H7 (cell line): ENCODE results near the gene PALS2. TPM values are rescaled to one million over a fixed set of nuclear protein-coding genes. Genes with fewer than 3 reads are reported as not detected.

Experiments
- DNase-seq: peaks from one replicate; pipeline ENCODE4 v3.0.0; 2012
- H3K27me3 ChIP-seq: 2 replicates; pipeline ENCODE4 v1.6.0; 2011; ENCODE audit warnings: mild to moderate bottlenecking, low read length; ENCODE audit not compliant: control insufficient read depth, insufficient read depth
- H3K36me3 ChIP-seq: replicated peaks from 2 replicates; pipeline ENCODE4 v1.5.1; 2011; ENCODE audit warnings: low read length; ENCODE audit not compliant: control insufficient read depth, insufficient read depth
- H3K4me3 ChIP-seq: 2 replicates; pipeline ENCODE4 v1.5.1; 2011; ENCODE audit warnings: low read depth, mild to moderate bottlenecking, control low read depth, low read length, moderate library complexity; ENCODE audit not compliant: insufficient read depth
- total RNA-seq: library from RNA; depleted of rRNA; stranded (reverse); fragments of >200 nt; shearing (Covaris generic); gene quantifications from 2 replicates; pipeline ENCODE4 v1.2.3, GENCODE V29; 2014

The PALS2 gene
- total RNA-seq, 1 experiment from 2014 or later, result 25.3 TPM

- Histone ChIP-seq H3K36me3 (no peaks in the 10 kb centered on the region), H3K27me3 (no peaks in the 10 kb centered on the region)
Observed at GRCh38 chr7:24573554-24574338, 494 bp downstream of the PALS2 start.

DNA sequence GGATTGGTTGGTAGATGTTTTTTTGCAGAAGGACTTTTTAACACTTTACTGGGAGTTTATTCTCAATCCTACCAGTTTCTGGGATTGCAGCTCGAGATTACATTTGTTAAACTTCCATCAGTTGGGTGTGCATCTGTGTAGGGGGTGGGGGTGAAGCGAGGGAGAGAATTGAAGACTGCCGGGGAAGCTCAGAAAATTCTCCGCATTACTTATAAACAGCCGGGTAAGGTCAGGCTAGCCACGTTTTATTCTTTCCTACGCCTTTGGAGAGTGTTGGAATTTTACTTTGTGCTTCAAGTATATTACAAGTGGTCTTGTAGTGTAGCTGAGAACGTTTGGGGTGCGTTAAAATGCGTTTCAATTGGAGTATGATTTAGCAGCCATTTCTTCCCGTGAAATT lies 1.1 kb downstream of the PALS2 start:
- DNase-seq, result peak; percentile 23
- Histone ChIP-seq H3K4me3 (peak overlapping the region; percentile 85), H3K36me3 (no peaks in the 10 kb centered on the region), H3K27me3 (no peaks in the 10 kb centered on the region)

More at GRCh38 chr7:24573554-24574338, 494 bp downstream of the PALS2 start:
- DNase-seq, result peak; percentile 78
- H3K4me3 ChIP-seq, result peak overlapping the region; percentile 85

- no peak for DNase-seq
- Histone ChIP-seq H3K27me3 (no peaks in the 10 kb centered on the region), H3K4me3 (peak overlapping the region; percentile 85), H3K36me3 (no peaks in the 10 kb centered on the region)
Observed at GRCh38 chr7:24574950-24575349, 1.7 kb downstream of the PALS2 start.

GRCh38 chr7:24576171-24577025 lies 3.1 kb downstream of the PALS2 start:
- no peaks in the 10 kb centered on the region for H3K27me3 ChIP-seq
- H3K4me3 ChIP-seq, result no peak overlapping the region
- DNase-seq, result peak; percentile 59
- no peaks in the 10 kb centered on the region for H3K36me3 ChIP-seq

DNA sequence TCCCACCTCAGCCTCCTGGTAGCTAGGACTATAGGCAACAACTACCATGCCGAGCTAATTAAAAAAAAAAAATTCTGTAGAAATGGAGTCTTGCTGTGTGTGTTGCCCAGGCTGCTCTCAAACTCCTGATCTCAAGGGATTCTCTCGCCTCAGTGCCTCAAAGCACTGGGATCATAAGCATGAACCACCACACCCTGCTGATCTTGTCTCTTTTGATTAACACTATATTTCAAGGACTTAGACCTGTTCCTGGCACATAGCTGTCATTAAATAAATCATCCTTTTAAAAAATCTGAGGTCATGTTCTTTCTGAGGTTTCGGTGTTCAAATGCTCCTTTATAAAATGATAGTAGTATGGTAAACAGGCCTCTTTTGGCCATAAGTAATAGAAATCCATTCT lies 4.8 kb downstream of the PALS2 start:
- no peak for DNase-seq
- H3K27me3 ChIP-seq, result no peaks in the 10 kb centered on the region
- no peaks in the 10 kb centered on the region for H3K36me3 ChIP-seq
- H3K4me3 ChIP-seq, result no peak overlapping the region

DNA sequence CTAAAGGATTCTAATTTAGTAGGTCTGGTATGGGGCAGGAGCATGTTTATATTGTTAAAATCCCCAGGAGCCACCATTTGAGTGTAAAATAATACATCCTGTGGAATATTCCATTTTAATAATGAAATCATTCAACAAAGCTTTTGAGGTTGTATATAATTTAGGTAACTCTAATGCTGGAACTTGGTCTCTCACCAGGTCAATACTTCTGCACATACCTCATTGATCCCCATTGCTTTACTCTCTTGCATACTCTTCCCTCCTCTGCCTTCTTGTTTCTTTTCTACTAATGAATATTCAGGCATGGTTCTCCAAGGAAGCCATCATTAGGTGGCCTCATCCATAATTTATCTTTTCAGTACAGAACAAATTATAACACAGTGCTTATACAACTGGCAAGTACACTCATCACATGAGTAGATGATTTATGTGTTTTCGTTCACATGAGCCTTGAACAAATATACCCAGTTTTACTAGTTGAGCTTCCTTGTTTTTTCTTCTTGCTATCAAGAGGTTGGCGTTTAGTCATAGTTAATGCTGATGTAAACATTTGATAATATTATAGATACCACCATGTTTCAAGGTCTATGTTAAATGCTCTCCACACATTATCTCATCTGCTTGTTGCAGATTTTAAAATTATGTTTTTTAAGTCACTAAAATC lies 7.2 kb downstream of the PALS2 start:
- DNase-seq, result no peak
- Histone ChIP-seq H3K36me3 (no peaks in the 10 kb centered on the region), H3K4me3 (no peak overlapping the region), H3K27me3 (no peaks in the 10 kb centered on the region)

- Histone ChIP-seq H3K36me3 (no peaks in the 10 kb centered on the region), H3K4me3 (no peak overlapping the region), H3K27me3 (no peaks in the 10 kb centered on the region)
- DNase-seq, result no peak
Observed at GRCh38 chr7:24582166-24582565, 8.9 kb downstream of the PALS2 start.

DNA sequence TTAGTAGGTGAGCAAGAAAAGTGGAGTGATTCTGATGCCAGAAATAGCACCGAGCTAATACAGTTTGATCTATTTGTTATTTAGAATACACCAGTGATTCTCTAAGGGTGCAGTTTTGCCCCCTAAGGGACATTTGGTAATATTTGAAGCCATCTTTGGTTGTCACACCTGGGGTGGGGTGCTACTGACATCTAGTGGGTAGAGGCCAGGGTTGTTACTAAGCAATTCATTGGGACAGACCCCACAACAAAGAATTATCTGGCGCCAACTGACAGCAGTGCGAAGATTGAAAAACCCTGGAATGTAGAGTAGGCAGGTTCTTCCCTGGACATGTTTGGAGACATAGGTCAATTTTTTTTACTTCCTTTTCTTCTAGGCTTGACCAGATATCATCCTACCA lies 14.6 kb downstream of the PALS2 start:
- no peak for DNase-seq
- H3K27me3 ChIP-seq, result no peaks in the 10 kb centered on the region

DNA sequence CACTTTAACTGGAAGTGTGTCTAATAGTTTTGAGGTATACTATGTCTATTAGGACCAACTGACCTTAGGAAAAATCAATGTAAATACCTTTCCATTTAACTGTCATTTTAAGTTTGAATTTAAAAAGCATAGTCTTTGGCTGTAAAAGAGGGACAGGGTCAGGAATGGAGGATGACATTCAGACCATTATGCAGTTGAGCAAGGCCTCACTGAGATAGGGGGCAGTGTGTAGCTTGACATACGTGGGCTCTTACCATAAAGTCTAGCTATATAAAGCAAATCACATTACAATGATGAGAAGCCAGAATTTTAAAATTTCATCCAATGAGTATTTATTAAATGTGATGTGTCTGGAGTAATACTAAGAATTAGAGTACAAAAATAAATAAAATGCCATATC lies 17.9 kb downstream of the PALS2 start:
- no peaks in the 10 kb centered on the region for H3K36me3 ChIP-seq
- H3K27me3 ChIP-seq, result no peaks in the 10 kb centered on the region
- H3K4me3 ChIP-seq, result no peak overlapping the region
- DNase-seq, result no peak

More for the DNA sequence above, 14.6 kb downstream of the PALS2 start:
- no peaks in the 10 kb centered on the region for H3K36me3 ChIP-seq
- H3K4me3 ChIP-seq, result no peak overlapping the region

DNA sequence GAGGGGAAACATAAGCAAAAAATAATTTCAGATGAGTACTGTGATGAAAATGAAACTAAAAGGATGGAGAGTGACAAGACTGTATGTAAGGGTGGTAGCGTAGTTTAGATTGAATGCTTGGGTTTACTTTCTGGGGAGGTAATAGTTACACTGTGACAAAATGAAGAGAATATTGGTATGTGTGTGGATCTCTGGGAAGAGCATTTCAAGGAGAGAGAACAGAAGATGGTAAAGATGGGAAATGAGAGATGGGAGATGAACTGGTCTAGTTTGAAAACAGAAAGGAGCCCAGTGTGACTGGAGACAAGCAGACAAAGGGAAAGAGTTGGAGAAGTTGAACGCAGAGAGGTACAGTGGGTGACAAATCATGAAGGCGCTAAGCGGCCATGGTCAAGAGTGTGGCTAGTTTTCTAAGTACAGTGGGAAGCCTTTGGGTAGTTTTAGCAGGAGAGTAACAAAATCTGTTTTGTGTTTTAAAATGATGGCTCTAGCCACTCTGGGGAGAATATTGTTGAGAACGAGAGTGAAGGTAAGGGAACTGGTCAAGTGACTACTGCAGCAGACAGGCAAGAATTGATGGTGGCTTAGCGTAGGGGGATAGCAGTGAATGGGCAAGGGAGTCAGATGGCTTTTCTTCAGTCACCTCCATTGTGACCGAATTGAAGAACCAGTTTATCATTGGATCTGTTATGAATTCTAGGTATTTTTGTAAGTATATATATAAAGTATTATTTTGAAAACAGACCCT lies 22.6 kb downstream of the PALS2 start:
- Histone ChIP-seq H3K27me3 (no peaks in the 10 kb centered on the region), H3K4me3 (no peak overlapping the region), H3K36me3 (no peaks in the 10 kb centered on the region)
- no peak for DNase-seq

- DNase-seq, result no peak
- no peak overlapping the region for H3K4me3 ChIP-seq
Observed at GRCh38 chr7:24597014-24597413, 23.8 kb downstream of the PALS2 start.

DNA sequence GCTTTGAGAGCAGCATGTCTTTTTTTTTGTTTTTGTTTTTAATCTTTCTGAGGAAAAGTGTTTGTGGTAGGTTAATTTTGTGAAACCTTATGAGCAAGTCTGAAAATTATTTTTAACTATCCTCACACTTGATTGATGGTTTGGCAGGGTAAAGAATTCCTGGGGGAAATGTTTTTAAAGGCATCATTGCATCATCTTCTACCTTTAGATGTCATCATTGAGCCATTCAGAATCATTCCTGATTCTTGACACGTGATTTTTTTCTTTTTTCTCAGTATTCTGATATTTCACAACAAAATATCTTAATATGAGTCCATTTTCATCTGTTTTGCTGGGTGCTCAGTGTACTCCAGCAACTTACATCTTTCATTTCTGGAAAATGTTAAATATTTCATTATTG lies 28.3 kb downstream of the PALS2 start:
- no peaks in the 10 kb centered on the region; the same call in 1 of the 2 replicates for H3K36me3 ChIP-seq
- no peak for DNase-seq
- no peak overlapping the region for H3K4me3 ChIP-seq
- no peaks in the 10 kb centered on the region for H3K27me3 ChIP-seq

More at GRCh38 chr7:24597014-24597413, 23.8 kb downstream of the PALS2 start:
- no peaks in the 10 kb centered on the region for H3K36me3 ChIP-seq
- no peaks in the 10 kb centered on the region for H3K27me3 ChIP-seq

DNA sequence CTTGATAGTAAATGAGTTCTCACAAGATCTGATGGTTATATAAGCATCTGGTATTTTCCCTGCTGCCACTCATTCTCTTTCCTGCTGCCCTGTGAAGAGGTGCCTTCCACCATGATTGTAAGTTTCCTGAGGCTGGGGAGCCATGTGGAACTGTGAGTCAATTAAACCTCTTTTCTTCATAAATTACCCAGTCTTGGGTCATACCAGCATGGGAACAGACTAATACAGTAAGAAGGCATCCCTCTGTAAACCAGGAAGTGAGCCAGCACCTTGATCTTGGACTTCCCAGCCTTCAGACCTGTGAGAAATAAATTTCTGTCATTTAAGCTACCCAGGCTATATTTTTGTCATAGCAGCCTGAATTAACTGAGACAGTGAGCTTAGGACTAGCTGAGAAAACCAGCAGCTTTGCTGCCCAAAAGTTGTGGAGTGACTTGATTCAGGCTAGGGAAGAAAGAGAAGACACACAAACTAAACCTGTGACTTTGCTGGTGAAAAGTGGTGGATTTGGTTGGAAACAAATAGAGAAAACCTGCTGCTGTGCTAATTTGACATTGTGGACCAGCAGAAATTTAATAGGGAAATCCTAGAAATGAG lies 29.7 kb downstream of the PALS2 start:
- H3K27me3 ChIP-seq, result no peaks in the 10 kb centered on the region
- no peak for DNase-seq
- no peaks in the 10 kb centered on the region; the same call in 1 of the 2 replicates for H3K36me3 ChIP-seq

GRCh38 chr7:24604630-24605029 lies 31.4 kb downstream of the PALS2 start:
- DNase-seq, result no peak
- Histone ChIP-seq H3K4me3 (no peak overlapping the region), H3K36me3 (no peaks in the 10 kb centered on the region; the same call in 1 of the 2 replicates), H3K27me3 (no peaks in the 10 kb centered on the region)

More for the DNA sequence above, 29.7 kb downstream of the PALS2 start:
- H3K4me3 ChIP-seq, result no peak overlapping the region
